GM19025 (cell line): ENCODE data around the gene ITGB6.

Experiments
- ATAC-seq: cut with Tn5 transposase; IDR thresholded peaks from one replicate; pipeline ENCODE4 v1.9.1; 2021; ENCODE audit warnings: mild to moderate bottlenecking, low read depth, moderate library complexity; ENCODE audit not compliant: unreplicated experiment

The ITGB6 gene

DNA sequence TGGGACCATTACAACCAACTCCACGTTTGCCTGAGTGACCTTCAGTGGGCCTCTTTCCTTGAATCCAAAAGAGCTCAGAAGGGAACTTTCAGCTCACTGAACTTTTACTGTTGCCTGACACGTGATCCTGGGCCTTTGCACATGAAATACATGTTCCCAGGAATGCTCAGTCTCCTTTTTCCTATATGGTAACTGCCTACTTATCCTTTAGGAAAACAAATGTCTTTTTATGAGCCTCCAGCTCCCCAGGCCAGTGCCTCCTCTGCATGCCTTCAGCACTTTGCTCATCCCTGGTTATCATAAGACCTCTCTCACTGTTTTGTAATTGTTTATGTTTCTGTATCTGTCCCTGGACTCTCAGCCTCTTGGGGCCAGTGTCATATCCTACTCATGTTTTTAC lies 142.7 kb downstream of the ITGB6 start:
- no peak for ATAC-seq

DNA sequence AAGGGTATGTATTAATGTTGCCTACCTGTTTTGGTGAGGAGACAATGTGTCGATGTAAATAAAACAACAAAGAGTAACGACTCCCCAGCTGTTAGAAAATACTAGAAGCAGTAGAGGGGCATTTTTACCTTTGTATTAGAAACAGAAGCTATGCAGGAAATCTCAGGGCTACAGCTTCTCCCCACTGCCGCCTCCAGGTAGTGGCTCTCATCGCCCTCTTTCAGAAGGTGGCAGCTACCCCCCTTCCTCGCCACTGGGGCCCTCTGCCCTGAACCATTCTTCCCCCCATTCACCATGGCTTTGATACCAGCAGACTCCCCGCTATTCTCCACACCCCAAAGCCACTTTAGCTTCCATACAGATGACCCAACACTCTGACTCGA lies 144.4 kb downstream of the ITGB6 start:
- no peak for ATAC-seq

DNA sequence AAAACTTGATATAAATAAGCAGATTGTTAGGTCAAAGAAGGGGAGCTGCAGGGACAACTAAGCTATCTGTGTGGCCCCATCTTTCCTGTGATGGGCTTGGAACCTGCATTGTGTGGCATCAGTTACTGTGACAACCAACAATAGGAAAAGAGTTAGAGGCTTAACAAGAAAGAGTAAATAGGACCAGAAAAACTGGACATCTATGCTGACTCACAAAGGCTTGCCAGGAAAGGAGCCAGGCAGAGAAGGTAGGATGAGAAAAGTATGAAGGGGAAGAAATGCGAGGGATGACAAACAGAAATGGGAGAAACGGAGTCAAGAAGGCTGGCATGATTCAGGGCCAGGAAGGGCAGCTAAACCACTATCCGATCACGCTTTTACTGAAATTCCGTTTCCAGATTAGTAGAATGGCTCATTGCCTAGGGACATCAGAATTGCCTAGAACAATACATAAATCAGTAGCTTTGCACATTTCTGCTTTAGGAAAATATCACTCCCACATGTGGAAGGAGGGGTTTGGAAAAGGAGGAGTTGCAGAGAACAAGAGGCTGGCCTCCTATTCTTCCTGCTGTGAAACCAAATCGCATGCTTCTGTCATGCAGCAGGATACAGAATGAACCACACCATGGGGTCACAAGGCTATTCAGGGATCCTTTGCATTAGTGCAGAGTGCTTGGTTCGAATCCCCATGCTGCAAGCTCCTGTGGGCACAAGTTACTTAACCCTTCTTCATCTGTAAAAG lies 144.9 kb downstream of the ITGB6 start:
- no peak for ATAC-seq

DNA sequence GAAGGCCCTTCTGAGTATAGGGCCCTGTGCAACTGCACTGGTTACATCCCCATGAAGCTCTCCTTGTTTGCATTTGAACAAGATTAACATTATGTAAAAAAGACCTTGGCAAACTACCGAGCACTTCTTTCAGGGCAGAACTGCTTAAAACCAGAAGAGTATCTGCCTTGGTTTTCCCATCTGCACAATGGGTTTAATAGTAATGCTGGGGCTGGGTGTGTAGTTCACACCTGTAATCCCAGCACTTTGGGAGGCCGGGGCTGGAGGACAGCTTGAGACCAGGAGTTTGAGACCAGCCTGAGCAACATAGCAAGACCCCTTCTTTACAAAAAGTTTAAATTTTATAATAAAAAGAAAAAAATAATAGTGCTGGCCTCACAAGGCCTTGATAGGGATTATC lies 146.1 kb downstream of the ITGB6 start:
- no peak for ATAC-seq

DNA sequence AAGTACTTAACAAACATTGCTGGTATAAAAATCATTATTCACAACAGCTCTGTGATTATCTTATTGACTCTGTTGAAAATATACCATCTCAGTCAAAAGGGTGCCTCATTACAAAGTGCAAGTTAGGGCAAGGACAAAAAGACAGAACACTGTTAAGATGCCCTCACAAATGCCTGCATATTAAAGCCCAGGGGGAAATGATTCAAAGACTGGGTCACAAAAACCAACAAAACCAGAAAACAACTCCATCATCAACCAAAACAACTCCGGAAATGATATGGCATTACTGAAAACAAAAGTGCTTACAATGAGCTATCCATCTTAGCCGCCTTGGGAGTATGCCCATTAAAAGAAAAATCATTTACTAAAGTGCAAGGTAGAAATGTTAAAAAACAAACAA lies 147.5 kb downstream of the ITGB6 start:
- no peak for ATAC-seq

DNA sequence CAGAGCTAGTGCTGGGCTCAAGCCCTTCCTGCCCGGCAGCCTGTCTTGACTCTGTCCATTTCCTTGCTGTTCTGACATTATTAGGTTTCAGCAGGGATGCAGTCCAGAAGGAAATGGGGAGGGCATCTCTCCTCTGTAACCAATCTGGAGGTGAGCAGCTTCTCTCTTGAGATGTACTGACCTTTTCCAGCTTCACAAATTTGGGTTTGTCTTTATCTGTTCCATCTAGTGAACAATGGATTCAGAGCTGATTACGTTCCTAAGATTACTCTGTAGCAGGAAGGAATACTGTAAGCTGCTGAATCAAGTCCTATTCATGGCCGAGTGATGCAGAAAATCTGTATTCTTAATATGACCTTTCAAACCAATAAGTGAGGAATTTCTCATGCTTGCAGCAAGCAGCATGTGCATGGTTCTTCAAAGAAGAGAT lies 148.7 kb downstream of the ITGB6 start:
- ATAC-seq, result no peak

DNA sequence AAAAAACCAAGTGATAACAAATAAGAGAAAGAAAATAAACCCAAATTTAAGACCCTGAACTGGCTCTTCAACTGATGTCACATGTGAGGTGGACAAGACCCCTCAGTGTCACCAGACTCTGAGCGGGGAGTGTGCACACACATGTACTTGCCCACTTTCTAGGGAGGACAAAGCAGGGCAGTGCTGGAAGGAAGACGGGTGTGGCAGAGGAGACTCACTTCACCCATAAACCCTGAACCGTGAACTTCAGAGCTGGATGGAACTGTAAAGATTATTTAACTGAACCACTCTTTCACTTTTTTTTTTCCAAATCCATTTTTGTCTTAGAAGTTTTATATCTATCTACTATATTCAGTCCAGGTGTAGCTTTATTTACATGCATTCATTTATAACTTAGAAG lies 149.9 kb downstream of the ITGB6 start:
- no peak for ATAC-seq
